ENCODE data around the gene FAM184A.

DNA sequence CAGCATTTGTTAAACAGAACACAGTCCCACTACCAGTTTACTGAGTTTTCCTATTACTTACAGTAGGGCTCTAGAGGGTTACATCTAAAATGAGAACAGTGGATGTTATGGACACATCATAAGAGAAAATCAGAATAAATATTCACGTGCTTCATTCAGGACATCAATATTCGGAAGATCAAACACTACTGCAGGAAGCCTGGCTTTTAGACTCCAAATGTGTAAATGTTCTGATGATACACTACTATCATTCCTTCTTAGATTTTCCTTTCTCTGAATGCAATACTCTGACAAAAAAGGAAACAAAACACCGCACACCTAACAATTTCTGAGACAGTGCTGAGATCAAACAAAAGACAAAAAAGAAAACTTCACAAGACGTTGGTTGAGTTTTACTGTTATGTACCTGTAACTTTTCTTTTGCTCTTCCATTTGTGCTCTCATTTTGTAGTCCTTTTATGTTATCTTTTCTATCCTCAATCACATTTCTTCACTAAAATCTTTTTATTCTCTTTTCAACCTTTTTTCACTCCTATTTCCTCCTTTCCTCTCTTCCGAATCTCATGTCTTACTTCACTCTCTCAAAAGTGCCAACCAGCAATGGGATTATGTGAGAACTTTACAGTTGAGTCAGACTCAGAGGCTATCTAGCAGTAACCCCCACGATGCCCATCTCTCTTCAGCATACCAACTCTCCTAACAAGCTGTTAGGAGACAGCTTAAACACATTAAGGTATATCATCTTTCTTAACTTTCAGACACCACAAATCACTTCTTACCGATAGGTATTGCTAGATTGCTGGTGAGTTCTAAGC, 1.7 kb downstream of the FAM184A start:
- TF ChIP-seq, protein P1, sequence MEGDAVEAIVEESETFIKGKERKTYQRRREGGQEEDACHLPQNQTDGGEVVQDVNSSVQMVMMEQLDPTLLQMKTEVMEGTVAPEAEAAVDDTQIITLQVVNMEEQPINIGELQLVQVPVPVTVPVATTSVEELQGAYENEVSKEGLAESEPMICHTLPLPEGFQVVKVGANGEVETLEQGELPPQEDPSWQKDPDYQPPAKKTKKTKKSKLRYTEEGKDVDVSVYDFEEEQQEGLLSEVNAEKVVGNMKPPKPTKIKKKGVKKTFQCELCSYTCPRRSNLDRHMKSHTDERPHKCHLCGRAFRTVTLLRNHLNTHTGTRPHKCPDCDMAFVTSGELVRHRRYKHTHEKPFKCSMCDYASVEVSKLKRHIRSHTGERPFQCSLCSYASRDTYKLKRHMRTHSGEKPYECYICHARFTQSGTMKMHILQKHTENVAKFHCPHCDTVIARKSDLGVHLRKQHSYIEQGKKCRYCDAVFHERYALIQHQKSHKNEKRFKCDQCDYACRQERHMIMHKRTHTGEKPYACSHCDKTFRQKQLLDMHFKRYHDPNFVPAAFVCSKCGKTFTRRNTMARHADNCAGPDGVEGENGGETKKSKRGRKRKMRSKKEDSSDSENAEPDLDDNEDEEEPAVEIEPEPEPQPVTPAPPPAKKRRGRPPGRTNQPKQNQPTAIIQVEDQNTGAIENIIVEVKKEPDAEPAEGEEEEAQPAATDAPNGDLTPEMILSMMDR (IDR thresholded peaks at IDR 0.05): no peak
- TF ChIP-seq POLR2A (IDR thresholded peaks at IDR 0.05) (no peak), EP300 (IDR thresholded peaks at IDR 0.05; ENCODE audit: low read depth) (no peak)
